RPMI7951 (cell line): ENCODE data around the gene GRID1. TPM values are rescaled to one million over a fixed set of nuclear protein-coding genes. Genes with fewer than 3 reads are reported as not detected.
"Not testable (repeated sequence)": the region's sequence is repeated elsewhere in the genome, so short reads cannot be mapped to it uniquely, and the experiment has no call there.

Experiments used
- DNase-seq: peaks from one replicate; pipeline ENCODE4 v3.0.0-alpha.2; 2012; ENCODE audit warnings: low read depth
- total RNA-seq: library from RNA; depleted of rRNA; stranded (reverse); fragments of >200 nt; shearing (Covaris generic); gene quantifications from 2 replicates; pipeline ENCODE4 v1.2.3, GENCODE V29; 2014

Gene GRID1
- total RNA-seq, 1 experiment from 2014 or later = not detected

GRCh38 chr10:86253091-86254072 is 113.2 kb downstream of the GRID1 start:
- no peak for DNase-seq

GRCh38 chr10:86252556-86252955 is 114.0 kb downstream of the GRID1 start:
- no peak for DNase-seq

GRCh38 chr10:86252079-86252478 is 114.5 kb downstream of the GRID1 start:
- no peak for DNase-seq

GRCh38 chr10:86251426-86251825 is 115.2 kb downstream of the GRID1 start:
- no peak for DNase-seq

- DNase-seq = no peak
Observed at GRCh38 chr10:86250399-86250798, 116.2 kb downstream of the GRID1 start.

- DNase-seq = no peak
Observed at GRCh38 chr10:86249794-86250193, 116.8 kb downstream of the GRID1 start.

- no peak for DNase-seq
Observed at GRCh38 chr10:86248062-86248461, 118.5 kb downstream of the GRID1 start.

GRCh38 chr10:86247588-86247987 is 119.0 kb downstream of the GRID1 start:
- DNase-seq = no peak

- no peak for DNase-seq
Observed at GRCh38 chr10:86247073-86247472, 119.5 kb downstream of the GRID1 start.

- DNase-seq = no peak
Observed at GRCh38 chr10:86246279-86246940, 120.2 kb downstream of the GRID1 start.

GRCh38 chr10:86245015-86245394 is 121.6 kb downstream of the GRID1 start:
- no peak for DNase-seq

- no peak for DNase-seq
Observed at GRCh38 chr10:86244297-86245014, 122.1 kb downstream of the GRID1 start.

GRCh38 chr10:86243651-86244155 is 122.9 kb downstream of the GRID1 start:
- DNase-seq = no peak

GRCh38 chr10:86242761-86243160 is 123.8 kb downstream of the GRID1 start:
- DNase-seq = no peak

GRCh38 chr10:86238089-86238488 is 128.5 kb downstream of the GRID1 start:
- not testable (repeated sequence) for DNase-seq

GRCh38 chr10:86234541-86235270 is 131.9 kb downstream of the GRID1 start:
- no peak for DNase-seq

GRCh38 chr10:86234107-86234506 is 132.5 kb downstream of the GRID1 start:
- DNase-seq = no peak

- no peak for DNase-seq
Observed at GRCh38 chr10:86233131-86233530, 133.5 kb downstream of the GRID1 start.

GRCh38 chr10:86232644-86233043 is 134.0 kb downstream of the GRID1 start:
- no peak for DNase-seq

GRCh38 chr10:86231796-86232560 is 134.6 kb downstream of the GRID1 start:
- DNase-seq = no peak
